ENCODE measurements around the gene FAM20A.

The FAM20A gene

DNA sequence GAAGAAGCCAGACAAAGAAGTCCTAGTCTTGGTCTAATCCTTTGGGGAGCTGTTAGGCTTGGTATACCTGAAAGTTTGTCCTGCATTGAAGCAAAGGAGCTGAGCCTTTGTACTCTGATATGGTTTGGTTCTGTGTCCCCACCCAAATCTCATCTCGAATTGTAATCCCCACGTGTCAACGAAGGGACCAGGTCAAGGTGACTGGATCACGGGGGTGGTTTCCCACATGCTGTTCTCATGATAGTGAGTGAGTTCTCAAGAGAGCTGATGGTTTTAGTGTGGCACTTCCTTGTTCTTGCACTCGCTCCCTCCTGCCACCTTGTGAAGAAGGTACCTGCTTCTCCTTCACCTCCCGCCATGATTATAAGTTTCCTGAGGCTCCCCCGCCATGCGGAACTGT is 33.6 kb downstream of the FAM20A start:
- in situ Hi-C loops (cut with HindIII; ENCODE audit: low sequenced_read_pairs) = no loop called here

- in situ Hi-C loops (cut with HindIII; ENCODE audit: low sequenced_read_pairs) = no loop called here
Observed at GRCh38 chr17:68567035-68567434, 34.1 kb downstream of the FAM20A start.

GRCh38 chr17:68566442-68566738 is 34.8 kb downstream of the FAM20A start:
- in situ Hi-C loops (cut with HindIII; ENCODE audit: low sequenced_read_pairs) = no loop called here

DNA sequence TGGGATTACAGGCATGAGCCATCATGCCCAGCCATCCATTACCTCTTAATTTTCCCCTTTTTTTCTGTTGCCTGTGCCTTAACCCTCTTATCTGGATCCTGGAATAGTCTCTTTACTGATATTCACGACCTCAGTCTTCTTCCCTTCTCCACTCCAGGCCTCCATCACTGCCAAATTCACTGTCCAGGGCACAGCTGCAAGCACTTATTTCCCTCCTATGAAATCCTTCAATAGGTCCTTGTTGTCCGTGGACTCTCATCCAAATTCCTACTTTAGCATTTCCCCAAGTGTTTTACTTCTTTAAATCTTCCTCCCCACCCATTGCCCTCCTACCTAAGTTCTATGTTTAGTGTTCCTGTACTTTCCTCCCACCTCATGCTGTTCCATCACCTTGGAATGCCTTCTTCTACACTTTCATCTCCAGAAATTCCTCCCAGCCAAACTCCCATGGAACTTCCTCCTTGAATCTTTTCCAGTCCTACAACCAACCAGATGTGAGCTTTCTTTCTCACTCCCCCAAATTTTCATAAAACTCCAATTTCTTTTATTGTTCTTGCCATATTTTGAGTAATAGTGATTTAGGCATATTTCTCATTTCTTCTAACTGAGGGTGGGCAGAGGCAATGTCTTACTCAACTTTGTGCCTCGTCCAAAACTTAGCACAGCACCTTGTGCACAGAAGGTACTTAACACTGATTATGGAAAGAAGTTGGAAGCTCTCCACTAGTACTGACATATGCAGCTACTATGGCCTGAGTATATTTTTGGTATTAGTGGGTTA is 35.3 kb downstream of the FAM20A start:
- in situ Hi-C loops (cut with HindIII; ENCODE audit: low sequenced_read_pairs) = no loop called here

DNA sequence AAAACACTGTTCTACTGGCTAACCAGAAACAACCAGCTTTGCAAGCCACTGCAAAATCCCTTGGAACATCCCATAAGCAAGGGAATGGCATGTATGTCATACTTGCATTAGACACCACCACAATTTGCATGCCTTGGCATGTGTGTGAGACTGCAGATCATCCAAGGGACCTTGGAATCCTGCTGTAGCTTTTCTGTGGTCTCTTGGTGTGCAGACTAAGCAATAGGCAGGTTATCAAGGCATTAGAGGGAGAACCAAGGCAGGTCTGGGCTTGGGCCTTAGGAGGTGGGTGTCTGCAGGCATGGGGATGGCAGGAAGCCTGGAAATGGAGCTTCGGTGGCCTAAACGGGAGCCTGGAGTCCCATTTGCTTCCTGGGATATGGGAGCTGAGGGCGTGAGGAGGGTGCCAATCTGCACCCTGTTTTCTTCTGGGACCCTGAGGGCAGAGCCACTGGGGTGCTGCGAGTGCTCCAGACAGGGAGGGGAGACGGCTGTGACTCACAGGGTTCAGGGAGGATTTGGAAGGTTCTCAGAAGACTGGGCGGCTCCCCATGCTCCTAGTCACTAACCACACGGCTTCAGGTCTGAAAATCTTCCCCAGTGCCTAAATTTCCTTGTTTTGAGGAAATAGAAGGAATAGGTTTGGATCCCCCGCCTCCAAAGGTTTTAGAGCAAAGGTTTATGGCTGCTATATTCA is 36.6 kb downstream of the FAM20A start:
- in situ Hi-C loops (cut with HindIII; ENCODE audit: low sequenced_read_pairs) = no loop called here

DNA sequence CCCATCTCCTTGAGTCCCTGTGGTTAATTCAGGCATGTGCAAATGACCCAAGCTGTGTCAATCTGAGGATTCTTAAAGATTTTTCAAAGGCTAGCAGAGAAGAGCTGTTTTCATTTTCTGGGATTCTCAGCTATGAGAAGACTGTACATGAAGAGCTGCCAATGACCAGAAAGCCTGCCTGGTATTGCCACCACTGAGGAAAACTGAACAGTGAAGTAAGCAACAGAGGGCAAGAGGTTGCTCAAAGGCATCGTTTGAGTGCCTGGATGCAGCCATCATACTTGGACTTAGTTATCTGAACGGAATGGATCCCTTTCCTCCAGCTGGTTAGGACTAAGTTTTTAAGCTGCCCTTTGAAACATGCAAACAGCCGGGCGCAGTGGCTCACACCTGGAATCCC is 38.4 kb downstream of the FAM20A start:
- in situ Hi-C loops (cut with HindIII; ENCODE audit: low sequenced_read_pairs) = no loop called here

DNA sequence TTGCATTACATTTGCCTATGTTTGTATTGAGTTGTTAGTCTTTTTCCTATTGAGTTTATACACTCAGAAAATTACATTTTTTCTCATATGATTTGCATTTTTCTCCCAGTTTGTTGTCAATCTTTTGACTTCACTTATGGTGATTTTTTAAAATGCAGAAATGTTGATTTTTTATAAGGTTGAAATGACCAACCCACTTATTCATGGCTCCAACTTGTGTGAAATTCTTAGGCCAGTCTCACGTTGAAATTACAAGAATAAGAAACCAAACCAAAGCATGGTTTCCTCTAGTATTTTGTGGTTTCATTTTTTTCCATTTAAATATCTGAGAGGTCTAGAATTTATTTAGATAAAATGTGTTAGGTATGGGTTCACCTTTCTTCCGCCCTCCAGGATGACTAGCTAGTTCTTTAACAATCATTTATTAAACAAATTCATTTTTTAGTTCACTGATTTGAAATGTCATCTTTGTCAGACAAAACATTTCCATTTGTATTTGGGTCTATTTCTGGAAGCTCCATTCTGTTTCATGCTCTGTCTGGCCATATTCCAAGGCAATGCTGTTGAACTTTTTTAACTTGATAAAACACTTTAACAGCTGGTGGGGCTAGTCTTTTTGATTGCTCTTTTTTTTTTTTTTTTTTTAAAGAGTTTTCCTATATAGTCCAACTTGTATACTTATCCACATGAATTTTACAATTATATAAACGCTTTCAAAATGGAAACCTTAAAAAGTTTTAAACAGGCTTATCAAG is 40.0 kb downstream of the FAM20A start:
- in situ Hi-C loops (cut with HindIII; ENCODE audit: low sequenced_read_pairs) = no loop called here

DNA sequence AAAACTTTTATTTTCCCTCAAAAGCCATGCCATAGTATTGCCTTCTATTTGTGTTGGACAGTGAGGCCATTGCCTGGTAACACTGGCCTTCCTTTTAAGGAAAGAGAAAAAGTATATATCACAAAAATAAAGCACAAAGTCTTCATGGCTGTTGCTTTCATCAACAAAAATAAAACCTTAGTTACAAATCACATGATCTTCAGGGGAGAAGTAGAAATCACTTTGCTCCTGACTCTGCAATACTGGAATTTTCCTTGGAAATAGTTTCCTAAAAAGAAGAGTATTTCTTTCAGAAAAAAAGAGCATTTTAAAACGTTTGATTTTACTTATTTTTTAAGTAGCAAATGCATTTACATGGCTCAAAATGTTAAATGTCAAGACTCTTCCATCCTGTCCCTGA is 41.9 kb downstream of the FAM20A start:
- in situ Hi-C loops (cut with HindIII; ENCODE audit: low sequenced_read_pairs) = no loop called here

GRCh38 chr17:68556551-68556950 is 44.6 kb downstream of the FAM20A start:
- in situ Hi-C loops (cut with HindIII; ENCODE audit: low sequenced_read_pairs) = no loop called here

DNA sequence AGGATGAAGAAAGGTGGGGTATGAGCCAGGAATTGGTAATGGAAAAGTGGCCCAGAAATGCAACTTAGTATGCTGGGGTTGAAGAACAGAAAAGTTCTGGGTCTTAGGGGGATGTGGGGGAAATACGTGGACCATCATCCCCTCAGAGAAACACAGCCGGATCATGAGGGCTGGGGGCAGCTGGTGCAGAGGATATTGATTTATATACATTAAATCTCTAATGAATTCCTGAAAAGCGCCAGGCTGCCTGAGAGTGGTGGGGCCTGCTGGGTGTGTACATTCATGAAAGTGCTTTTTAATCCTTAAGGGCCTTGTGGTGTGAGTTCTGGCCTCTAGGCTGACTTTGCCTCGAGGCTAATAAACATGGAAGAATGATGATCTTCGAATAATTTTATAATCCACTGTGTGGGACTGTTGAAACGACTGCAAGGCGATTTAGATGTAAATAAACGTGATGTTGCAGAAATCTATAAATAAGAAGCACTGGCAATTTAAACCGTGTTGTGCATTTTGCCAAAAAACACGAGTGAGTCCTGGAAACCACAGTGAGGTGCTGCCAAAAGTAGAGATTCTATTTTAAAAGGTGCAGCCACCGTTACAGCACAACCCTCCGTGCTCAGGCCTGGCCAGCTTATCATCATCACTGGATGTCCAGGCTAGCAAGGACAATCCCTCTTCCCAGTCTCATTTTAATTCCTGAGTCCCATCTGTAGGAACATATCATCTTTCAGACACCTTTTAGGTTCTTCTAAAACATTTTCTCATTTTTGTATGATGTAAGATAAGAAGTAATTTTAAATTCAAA is 56.9 kb downstream of the FAM20A start:
- in situ Hi-C loops (cut with HindIII; ENCODE audit: low sequenced_read_pairs) = no loop called here

GRCh38 chr17:68542698-68543463 is 58.3 kb downstream of the FAM20A start:
- in situ Hi-C loops (cut with HindIII; ENCODE audit: low sequenced_read_pairs) = no loop called here

- in situ Hi-C loops (cut with HindIII; ENCODE audit: low sequenced_read_pairs) = no loop called here
Observed at GRCh38 chr17:68541816-68542215, 59.4 kb downstream of the FAM20A start.

DNA sequence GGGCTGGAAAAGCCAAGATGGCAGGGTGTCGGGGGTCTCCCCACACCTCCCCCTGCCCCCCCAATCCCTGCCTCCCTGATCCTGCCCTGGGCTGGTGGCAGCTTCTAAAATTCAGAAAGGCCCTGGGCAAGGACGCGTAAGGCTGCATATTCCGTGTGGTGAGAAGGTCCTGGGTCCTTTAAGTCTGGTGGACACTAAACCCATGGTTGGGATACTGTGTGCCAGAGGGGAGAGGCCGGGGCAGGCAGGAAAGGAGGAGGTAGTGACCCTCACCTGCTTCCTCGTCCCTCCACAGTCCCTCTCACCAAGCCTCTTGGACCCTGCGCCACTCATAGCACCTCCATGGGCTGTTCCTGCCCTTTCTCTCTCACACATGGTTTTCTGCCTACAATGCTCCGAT is 60.2 kb downstream of the FAM20A start:
- in situ Hi-C loops (cut with HindIII; ENCODE audit: low sequenced_read_pairs) = no loop called here

DNA sequence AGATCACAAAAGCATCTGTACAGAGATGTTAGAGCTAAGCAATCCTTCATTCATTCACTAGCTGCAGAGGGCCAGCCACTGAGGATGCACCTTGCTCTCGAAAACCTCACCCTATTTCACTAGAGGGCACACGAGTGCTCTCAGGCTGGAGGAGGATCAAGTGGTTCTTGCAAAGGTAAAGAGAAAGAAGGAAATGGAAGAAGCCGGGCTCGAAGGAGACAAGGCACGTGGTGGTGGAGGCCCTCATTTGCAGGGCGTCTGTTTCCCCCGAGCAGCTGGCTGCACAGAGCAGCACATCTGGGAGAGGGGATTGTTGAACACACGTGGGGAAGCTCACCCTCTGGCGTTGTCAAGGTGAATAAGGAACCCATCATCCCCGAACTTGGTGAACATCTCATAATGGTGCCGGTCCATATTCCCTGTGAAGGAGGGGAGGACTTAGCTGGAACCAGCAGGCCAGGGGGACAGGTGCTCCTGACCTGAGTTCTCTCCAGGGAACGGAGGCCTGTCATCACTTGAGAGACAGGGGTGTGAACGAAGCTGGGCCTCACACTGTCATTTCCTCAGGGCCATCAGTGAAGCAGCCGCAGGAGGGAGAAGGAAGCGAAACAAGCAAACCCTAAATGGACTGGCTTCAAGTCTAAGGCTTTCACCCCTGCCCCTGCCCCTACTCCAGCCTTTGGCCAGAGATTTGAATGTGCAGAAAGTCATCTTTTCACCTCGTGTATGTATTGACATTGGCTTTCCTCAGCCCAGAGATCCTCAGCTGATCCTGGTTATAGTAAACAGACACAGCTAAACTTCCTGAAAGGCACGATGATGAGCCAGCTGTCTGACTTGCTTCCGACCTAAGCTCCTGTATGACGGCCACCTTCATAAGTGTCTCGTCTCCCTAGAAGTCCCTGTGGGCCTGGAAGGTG is 61.4 kb downstream of the FAM20A start:
- in situ Hi-C loops (cut with HindIII; ENCODE audit: low sequenced_read_pairs) = no loop called here

DNA sequence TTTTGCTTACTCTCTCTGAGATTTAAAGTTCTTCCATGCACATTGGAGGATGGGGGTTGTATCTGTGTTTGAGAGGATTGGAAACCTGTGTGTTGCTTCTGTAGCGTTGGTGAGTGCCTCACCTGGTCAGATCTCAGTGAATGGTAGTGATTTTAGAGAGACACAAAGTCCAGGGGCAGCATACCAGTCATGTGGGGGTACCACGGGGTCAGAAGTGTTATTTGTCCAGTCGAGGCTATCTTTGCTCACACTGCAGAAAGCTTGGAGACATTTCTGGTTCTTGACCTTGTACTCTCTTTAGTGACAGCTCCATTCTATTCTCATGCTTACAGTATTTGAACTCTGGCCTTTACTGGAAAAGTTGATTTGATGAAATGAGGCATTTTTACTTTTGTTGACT is 65.2 kb downstream of the FAM20A start:
- in situ Hi-C loops (cut with HindIII; ENCODE audit: low sequenced_read_pairs) = no loop called here

- in situ Hi-C loops (cut with HindIII; ENCODE audit: low sequenced_read_pairs) = loop anchor here (5.0 kb wide), 1 partner anchor 52 kb away; no protein-coding TSS in a partner anchor
Observed at GRCh38 chr17:68534695-68535088, 66.5 kb downstream of the FAM20A start.

GRCh38 chr17:68533887-68534694 is 67.1 kb downstream of the FAM20A start:
- in situ Hi-C loops (cut with HindIII; ENCODE audit: low sequenced_read_pairs) = loop anchor here (5.0 kb wide), 1 partner anchor 52 kb away; no protein-coding TSS in a partner anchor

DNA sequence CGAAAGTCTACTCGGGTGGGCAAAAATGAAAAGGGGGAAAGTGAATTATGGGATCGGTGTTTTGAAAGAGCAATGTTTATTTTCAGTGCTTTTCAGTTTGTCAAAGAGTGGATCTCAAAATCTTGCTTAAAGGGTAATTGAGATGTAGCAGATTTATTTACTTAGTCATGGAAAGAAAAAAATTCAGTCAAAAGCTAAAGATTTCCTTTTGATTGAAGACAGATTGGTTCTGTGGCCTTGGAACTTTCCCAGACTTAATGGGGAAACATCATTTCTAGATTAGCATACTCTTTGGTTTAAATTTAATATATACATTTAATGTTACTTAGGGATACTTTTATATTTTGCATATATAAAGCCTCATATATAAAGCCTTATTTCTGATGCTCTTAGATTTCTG is 68.3 kb downstream of the FAM20A start:
- in situ Hi-C loops (cut with HindIII; ENCODE audit: low sequenced_read_pairs) = loop anchor here (5.0 kb wide), 1 partner anchor 51 kb away; no protein-coding TSS in a partner anchor

Data from endothelial cell of hepatic sinusoid (primary cell).